Measurements from ENCODE around the gene VWC2.

Gene VWC2

DNA sequence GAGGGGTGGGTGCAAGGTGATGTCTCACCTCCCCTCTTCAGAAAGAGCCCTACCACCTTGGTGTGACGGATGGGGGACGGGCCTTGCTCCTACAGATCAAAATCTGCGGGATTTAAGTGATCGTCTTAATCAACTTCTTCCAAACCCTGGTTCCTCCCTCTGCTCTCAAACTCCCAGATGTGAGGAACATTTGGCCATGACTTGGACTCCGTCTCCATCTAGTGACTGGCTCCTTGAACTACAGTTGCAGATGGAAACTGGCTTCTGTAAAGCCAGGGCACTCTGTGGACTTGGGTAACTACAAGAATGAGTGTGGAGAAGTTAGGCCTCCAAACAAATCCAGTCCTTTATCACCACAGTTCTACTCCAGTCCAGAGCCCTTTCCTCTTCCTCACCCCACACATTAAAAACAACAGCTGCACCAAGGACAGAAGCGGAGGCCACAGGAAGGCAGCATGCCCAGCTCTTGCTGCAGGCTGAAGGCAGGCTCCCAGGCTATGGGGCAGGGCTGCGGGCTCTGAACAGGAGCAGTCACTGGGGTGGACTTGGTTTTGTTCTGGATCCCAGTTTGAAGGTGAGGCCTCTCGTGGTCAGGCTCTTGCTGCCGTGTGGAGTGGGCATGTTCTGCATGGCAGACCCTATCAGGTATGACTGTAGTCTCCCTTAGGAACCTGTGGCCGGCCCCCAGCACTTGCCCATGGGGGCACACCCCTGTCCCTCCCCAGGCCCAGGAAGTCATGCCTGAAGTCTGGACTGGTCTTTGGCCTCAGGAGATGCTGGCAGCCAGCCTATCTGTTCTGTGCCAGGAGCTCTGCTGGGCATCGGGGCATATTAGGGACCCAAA is 79.4 kb downstream of the VWC2 start:
- no peak for DNase-seq (ENCODE audit: low read depth)

GRCh38 chr7:49855281-49855980 is 82.0 kb downstream of the VWC2 start:
- no peak for DNase-seq (ENCODE audit: low read depth)

GRCh38 chr7:49860293-49860692 is 86.9 kb downstream of the VWC2 start:
- DNase-seq (ENCODE audit: low read depth): no peak

DNA sequence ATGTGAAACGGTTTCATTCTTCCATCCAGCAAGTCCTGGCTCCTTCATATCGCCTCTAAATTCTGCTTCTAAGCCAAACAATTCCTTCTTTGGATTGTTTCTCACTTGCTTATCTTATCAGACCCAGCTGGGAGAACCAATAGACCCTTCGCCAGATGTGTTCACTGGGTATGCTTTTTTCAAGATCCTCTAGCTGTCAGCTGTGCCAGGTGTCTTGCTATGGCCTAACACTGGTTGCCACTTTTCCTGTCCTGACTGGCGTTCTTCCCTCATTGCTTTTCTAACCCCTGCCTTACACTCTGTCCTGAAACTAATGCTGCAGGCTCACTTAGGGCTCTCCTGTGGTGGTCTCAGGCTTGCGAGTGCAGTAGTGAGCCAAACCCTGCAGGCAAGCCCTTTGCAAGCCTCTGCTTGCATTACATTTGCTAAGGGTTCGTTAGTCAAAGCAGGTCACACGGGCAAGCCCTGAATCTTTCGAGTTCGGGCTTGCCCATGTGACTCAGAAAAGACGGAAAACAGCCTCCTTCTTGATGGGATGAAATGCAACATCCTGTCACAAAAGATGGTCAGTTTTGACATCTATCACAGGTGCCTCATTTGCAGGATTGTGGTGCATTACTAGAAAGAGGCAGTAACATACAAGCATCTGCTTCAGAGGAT is 92.8 kb downstream of the VWC2 start:
- DNase-seq (ENCODE audit: low read depth): no peak

DNA sequence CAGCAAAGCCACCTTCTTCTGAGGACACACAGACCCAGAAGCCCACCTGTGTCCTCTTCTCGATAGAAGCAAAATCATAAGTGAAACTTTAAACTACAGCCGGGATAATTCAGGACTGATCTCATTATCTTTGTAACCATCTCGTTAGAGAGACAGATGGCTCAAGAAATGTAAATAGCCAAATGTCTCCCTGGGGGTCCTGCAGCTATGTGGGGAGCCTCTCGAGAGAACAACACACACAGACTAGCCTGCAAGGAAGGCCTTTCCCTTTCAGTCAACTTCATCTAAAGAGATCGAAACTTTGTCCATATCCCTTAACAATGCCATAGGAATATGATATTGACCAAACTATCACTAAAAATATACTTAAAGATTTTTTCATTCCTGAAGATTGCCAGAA is 93.5 kb downstream of the VWC2 start:
- no peak for DNase-seq (ENCODE audit: low read depth)

- no peak for DNase-seq (ENCODE audit: low read depth)
Observed at GRCh38 chr7:49873420-49873819, 100.0 kb downstream of the VWC2 start.

- no peak for DNase-seq (ENCODE audit: low read depth)
Observed at GRCh38 chr7:49875336-49875735, 101.9 kb downstream of the VWC2 start.

- DNase-seq (ENCODE audit: low read depth): no peak
Observed at GRCh38 chr7:49876202-49876601, 102.8 kb downstream of the VWC2 start.

- DNase-seq (ENCODE audit: low read depth): no peak
Observed at GRCh38 chr7:49878089-49878488, 104.7 kb downstream of the VWC2 start.

DNA sequence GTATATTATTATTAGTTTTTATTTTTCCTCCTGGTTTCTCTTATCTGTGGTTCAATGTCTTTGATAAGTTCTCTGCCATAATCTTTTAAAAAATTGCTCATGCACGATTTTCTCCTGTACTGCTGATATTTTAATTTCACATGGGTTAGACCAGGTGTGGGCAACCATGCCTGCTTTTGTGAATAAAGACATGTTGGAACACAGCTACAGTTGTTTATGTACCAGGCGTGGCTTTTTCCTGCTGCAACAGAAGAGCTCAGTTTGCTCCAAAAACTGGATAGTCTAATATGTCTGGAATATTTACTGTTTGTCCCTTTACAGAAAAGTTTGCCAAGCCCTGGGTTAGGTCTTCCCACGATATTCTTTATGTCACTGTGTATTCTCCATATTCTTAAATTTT is 105.2 kb downstream of the VWC2 start:
- DNase-seq (ENCODE audit: low read depth): no peak

GRCh38 chr7:49883933-49884332 is 110.5 kb downstream of the VWC2 start:
- DNase-seq (ENCODE audit: low read depth): no peak

DNA sequence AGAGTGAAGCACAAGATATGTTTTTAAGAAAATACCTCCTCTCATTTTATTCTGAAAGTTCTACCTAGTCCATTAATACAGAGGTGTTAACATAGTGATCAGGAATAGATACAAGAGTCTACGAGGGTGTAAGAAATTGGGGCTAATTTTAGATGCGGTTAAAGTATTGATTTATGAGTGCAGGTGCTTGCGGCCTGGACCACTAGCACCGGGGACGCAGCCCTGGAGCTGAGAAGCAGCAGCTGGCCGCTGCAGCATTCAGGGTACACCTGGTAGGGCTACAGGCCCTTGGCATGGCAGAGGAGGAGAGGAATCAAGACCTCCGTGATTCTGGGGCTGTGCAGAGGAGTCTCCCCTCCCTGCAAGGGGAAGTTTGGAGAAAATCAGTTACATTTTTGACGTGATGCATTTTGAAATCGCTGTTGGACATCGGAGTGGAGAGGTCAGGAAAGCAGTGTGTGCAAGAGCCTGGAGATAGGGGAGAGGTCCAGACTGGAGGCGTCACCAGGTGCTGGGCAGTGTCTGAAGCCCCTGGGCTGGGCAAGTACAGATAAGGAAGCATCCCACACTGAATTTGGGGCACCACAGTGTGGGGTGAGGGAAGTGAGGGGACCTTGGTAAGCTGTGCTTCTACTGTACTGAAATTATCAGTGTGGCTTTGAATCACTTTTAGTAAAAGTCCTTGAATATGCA is 112.3 kb downstream of the VWC2 start:
- no peak for DNase-seq (ENCODE audit: low read depth)

DNA sequence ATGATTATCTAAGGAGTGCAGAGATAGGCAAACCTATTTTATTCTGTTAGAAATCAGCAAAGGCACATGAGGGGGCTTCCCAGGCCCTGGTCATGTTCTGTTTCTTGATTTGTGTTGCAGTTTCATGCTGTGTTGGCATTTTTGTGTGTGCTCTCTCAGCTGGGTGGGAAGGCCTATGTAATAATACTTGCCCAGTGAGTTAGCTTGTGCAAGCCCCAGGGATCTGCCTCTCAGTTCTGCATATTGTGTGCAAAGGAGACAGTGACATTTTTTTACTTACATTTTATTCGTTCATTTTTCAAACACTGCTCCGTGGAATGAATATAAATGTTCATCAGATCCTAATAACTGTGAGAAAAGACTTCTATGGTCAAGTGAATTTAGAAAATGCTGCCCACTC is 119.0 kb downstream of the VWC2 start:
- no peak for DNase-seq (ENCODE audit: low read depth)

GRCh38 chr7:49893131-49893530 is 119.7 kb downstream of the VWC2 start:
- DNase-seq (ENCODE audit: low read depth): no peak

DNA sequence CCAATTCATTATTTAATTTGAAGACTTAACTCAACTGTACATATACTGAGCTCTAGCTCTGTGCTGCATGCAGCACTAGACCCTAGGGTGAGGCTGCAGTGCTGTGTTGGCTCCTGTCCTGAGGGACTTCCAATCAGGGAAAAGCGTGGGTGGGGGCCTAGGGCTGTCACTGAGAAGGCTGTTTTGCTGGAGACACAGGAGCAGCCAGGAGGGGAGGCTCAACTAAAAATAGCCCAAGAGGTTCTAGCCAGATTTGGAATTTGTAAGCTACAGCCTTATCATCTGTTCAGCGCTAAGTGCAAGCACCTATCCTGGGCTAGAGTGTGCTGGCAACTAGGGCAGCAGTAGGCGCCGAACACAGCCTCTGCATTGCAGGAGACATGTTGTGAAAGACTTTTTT is 121.1 kb downstream of the VWC2 start:
- no peak for DNase-seq (ENCODE audit: low read depth)

- DNase-seq (ENCODE audit: low read depth): no peak
Observed at GRCh38 chr7:49911909-49912308, 138.5 kb downstream of the VWC2 start.

- no peak for DNase-seq (ENCODE audit: low read depth)
Observed at GRCh38 chr7:49926720-49927119, 153.3 kb downstream of the VWC2 start.

- DNase-seq (ENCODE audit: low read depth): no peak
Observed at GRCh38 chr7:49927631-49928030, 154.2 kb downstream of the VWC2 start.

DNA sequence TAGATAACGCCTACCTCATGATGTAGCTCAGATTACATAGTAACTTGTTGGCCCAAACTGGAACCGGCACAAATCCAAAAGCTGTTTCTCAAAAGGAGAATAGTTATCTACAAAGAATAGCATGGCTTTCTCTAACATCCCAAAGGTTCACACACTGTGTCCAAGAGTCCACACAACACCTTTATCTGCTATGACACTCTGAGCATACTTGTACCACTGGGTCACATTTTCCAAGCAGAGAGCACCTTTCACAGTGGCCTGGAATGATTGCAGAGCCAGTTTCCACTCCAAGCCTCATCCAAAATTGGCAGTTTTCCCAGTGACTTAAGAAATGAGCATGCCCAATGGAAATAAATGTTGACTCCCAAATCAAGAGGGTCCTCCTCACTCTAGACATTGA is 155.3 kb downstream of the VWC2 start:
- DNase-seq (ENCODE audit: low read depth): no peak

DNA sequence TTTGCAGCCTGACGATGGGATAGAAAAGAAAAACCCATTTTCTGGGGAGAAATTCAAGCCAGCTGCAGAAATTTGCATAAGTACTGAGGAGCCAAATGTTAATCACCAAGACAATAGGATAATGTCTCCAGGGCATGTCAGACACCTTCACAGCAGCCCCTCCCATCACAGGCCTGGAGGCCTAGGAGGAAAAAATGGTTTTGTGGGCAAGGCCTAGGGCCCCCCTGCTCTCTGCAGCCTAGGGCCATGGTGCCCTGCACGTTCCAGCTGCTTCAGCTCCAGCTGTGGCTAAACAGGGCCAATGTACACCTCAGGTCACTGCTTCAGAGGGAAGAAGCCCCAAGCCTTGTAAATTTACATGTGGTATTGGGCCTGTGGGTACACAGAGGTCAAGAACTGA is 158.2 kb downstream of the VWC2 start:
- no peak for DNase-seq (ENCODE audit: low read depth)

DNA sequence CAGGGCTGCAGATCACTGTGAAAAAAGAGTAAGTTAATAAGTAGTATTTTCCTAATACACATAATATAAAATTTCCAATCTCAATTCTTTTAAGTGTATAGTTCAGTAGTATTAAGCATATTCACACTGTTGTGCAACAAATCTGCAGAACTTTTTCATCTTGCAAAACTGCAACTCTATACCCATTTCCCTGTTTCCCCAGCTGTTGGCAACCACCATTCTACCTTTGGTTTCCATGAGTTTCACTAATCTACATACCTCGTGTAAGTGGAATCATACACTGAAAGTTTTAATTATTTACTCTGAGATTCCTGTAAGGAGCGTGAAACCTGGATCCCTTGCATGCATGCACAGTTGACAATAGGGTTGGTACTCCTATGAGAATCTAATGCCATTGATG is 164.2 kb downstream of the VWC2 start:
- no peak for DNase-seq (ENCODE audit: low read depth)

All from T-helper 22 cell (primary cell).